SK-N-SH treated with all-trans-retinoic acid at 6 μM for 48 hours (cell line): ENCODE data around the gene SPP1.

Source experiments
- ATAC-seq: fragments of 200-7000 bp; cut with Tn5 transposase; 3 replicates; pipeline ENCODE4 v1.9.1; 2020; ENCODE audit warnings: mild to moderate bottlenecking, moderate library complexity
- ARNTL ChIP-seq: fragments of 450-650 bp; formaldehyde crosslinking; IDR thresholded peaks from 2 replicates; pipeline ENCODE4 v1.5.0; 2020; ENCODE audit warnings: low read depth, mild to moderate bottlenecking, moderate library complexity, borderline replicate concordance
- BACH2 ChIP-seq: fragments of 250-450 bp; sonication (Bioruptor Pico); IDR thresholded peaks from 2 replicates; pipeline ENCODE4 v1.9.0; 2021; ENCODE audit warnings: mild to moderate bottlenecking, borderline replicate concordance
- CREB5 ChIP-seq: fragments of 250-450 bp; sonication (Bioruptor Pico); IDR thresholded peaks from 2 replicates; pipeline ENCODE4 v1.5.1; 2020; ENCODE audit warnings: low read depth, mild to moderate bottlenecking, moderate library complexity
- CSDC2 ChIP-seq: fragments of 250-450 bp; sonication (Bioruptor Pico); IDR thresholded peaks from 2 replicates; pipeline ENCODE4 v1.5.0; 2020; ENCODE audit warnings: mild to moderate bottlenecking, moderate library complexity
- CSRNP3 ChIP-seq: fragments of 250-450 bp; sonication (Bioruptor Pico); IDR thresholded peaks from 2 replicates; pipeline ENCODE4 v1.5.1; 2021; ENCODE audit warnings: mild to moderate bottlenecking, moderate library complexity
- ESRRG ChIP-seq: fragments of 250-450 bp; sonication (Bioruptor Pico); IDR thresholded peaks from 2 replicates; pipeline ENCODE4 v1.6.1; 2021; ENCODE audit warnings: mild to moderate bottlenecking
- GLIS3 ChIP-seq: fragments of 250-450 bp; sonication (Bioruptor Pico); IDR thresholded peaks from 2 replicates; pipeline ENCODE4 v1.5.0; 2020; ENCODE audit warnings: mild to moderate bottlenecking, moderate library complexity
- ISL1 ChIP-seq: fragments of 250-450 bp; sonication (Bioruptor Pico); IDR thresholded peaks from 2 replicates; pipeline ENCODE4 v2.1.2; 2022; ENCODE audit warnings: mild to moderate bottlenecking, moderate library complexity
- OSR1 ChIP-seq: fragments of 250-450 bp; sonication (Bioruptor Pico); IDR thresholded peaks from 2 replicates; pipeline ENCODE4 v1.8.0; 2022; ENCODE audit warnings: moderate library complexity, mild to moderate bottlenecking, inconsistent platforms
- POU6F1 ChIP-seq: fragments of 250-450 bp; sonication (Bioruptor Pico); IDR thresholded peaks from 2 replicates; pipeline ENCODE4 v1.8.0; 2021; ENCODE audit warnings: low read depth, mild to moderate bottlenecking, moderate library complexity, borderline replicate concordance
- PPARA ChIP-seq: fragments of 250-450 bp; sonication (Bioruptor Pico); IDR thresholded peaks from 2 replicates; pipeline ENCODE4 v1.5.0; 2020; ENCODE audit warnings: mild to moderate bottlenecking, borderline replicate concordance
- RARB ChIP-seq: fragments of 250-450 bp; sonication (Bioruptor Pico); IDR thresholded peaks from 2 replicates; pipeline ENCODE4 v1.8.0; 2021; ENCODE audit warnings: mild to moderate bottlenecking, moderate library complexity
- SNAI2 ChIP-seq: fragments of 250-450 bp; sonication (Bioruptor Pico); IDR thresholded peaks from 2 replicates; pipeline ENCODE4 v1.5.0; 2020; ENCODE audit warnings: mild to moderate bottlenecking, moderate library complexity
- TCF4 ChIP-seq: fragments of 250-450 bp; sonication (Bioruptor Pico); IDR thresholded peaks from 2 replicates; pipeline ENCODE4 v1.8.0; 2021; ENCODE audit warnings: mild to moderate bottlenecking, moderate library complexity, borderline replicate concordance
- TSHZ2 ChIP-seq: fragments of 250-450 bp; sonication (Bioruptor Pico); IDR thresholded peaks from 2 replicates; pipeline ENCODE4 v1.5.0; 2020; ENCODE audit warnings: mild to moderate bottlenecking, moderate library complexity
- ZC3H10 ChIP-seq: fragments of 250-450 bp; sonication (Bioruptor Pico); IDR thresholded peaks from 2 replicates; pipeline ENCODE4 v1.5.1; 2021; ENCODE audit warnings: mild to moderate bottlenecking, moderate library complexity
- ZFP3 ChIP-seq: fragments of 250-450 bp; sonication (Bioruptor Pico); IDR thresholded peaks from 2 replicates; pipeline ENCODE4 v1.5.0; 2020; ENCODE audit warnings: mild to moderate bottlenecking, moderate library complexity
- ZFP30 ChIP-seq: fragments of 450-650 bp; formaldehyde crosslinking; IDR thresholded peaks from 2 replicates; pipeline ENCODE4 v1.5.0; 2022; ENCODE audit warnings: mild to moderate bottlenecking, moderate library complexity
- ZNF565 ChIP-seq: fragments of 450-650 bp; formaldehyde crosslinking; conservative IDR thresholded peaks from 2 replicates; pipeline ENCODE4 v1.5.0; 2020; ENCODE audit warnings: low read depth, mild to moderate bottlenecking, moderate library complexity
- ZNF70 ChIP-seq: fragments of 450-650 bp; formaldehyde crosslinking; IDR thresholded peaks from 2 replicates; pipeline ENCODE4 v1.5.0; 2020; ENCODE audit warnings: mild to moderate bottlenecking, moderate library complexity
- ZNF8 ChIP-seq: fragments of 450-650 bp; formaldehyde crosslinking; IDR thresholded peaks from 2 replicates; pipeline ENCODE4 v1.5.0; 2020; ENCODE audit warnings: mild to moderate bottlenecking, moderate library complexity

SPP1 gene

GRCh38 chr4:87977521-87978278, 2.2 kb downstream of the SPP1 start (continued):
- TF ChIP-seq ZFP30 (CRISPR knock-in tag): no peak
- TF ChIP-seq, all 23 proteins: peak for 0

- ATAC-seq: no peak
- TF ChIP-seq ARNTL (CRISPR knock-in tag) (no peak), ZFP3 (no peak), POU6F1 (CRISPR knock-in tag) (no peak), ISL1 (CRISPR knock-in tag) (no peak), ZC3H10 (no peak), GLIS3 (CRISPR knock-in tag) (no peak), OSR1 (CRISPR knock-in tag) (no peak), ZNF70 (no peak), BACH2 (CRISPR knock-in tag) (no peak), CSDC2 (CRISPR knock-in tag) (no peak), RARB (no peak), CSRNP3 (CRISPR knock-in tag) (no peak), TCF4 (CRISPR knock-in tag) (no peak), ZNF565 (CRISPR knock-in tag) (no peak), ZFP30 (CRISPR knock-in tag) (no peak), ESRRG (no peak), CREB5 (no peak), PPARA (CRISPR knock-in tag) (no peak), SNAI2 (CRISPR knock-in tag) (no peak)
Measured at GRCh38 chr4:87978681-87979080, 3.2 kb downstream of the SPP1 start.

GRCh38 chr4:87979810-87980209, 4.3 kb downstream of the SPP1 start:
- no peak for TF ChIP-seq CSRNP3 (CRISPR knock-in tag)
- TF ChIP-seq CSDC2 (CRISPR knock-in tag): no peak
- TF ChIP-seq ZC3H10: no peak
- no peak for TF ChIP-seq ZNF8
- TF ChIP-seq BACH2 (CRISPR knock-in tag): no peak
- TF ChIP-seq POU6F1 (CRISPR knock-in tag): no peak
- no peak for TF ChIP-seq TCF4 (CRISPR knock-in tag)
- TF ChIP-seq SNAI2 (CRISPR knock-in tag): no peak
- no peak for TF ChIP-seq TSHZ2 (CRISPR knock-in tag)
- TF ChIP-seq OSR1 (CRISPR knock-in tag): no peak
- no peak for TF ChIP-seq PPARA (CRISPR knock-in tag)
- no peak for ATAC-seq
